NCI-H2107 treated with DMSO at 0.1 percent for 48 hours (cell line): ENCODE results near the gene MYO16.
A peak's percentile ranks its signal among the peaks of the same experiment; 100 is the strongest.
"Not testable (repeated sequence)": the region's sequence is repeated elsewhere in the genome, so short reads cannot be mapped to it uniquely, and the experiment has no call there.

Source experiments
- DNase-seq: peaks from one replicate; lab custom pipeline; 2025; ENCODE audit not compliant: unreplicated experiment; lab: John Stamatoyannopoulos, UW

The MYO16 gene

DNA sequence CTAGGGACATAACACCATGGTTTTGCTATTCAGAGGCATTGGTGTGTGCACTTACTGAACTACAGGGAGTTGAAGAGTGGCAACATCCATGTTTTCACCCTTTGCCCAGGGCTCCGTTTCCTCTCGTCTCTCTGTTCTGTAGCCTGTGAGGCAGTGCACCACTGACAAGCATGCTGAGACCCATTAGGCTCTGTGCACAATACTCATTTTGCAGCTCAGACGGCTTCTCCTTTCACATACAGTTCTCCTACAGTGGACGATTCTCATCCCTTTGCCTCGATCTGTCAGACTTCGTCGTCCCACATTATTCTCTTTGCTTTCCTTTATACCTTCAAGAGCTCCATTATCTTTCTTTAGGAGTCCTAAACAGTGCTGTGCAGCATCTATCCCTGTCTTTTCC lies 403.7 kb downstream of the MYO16 start:
- DNase-seq, result no peak

DNA sequence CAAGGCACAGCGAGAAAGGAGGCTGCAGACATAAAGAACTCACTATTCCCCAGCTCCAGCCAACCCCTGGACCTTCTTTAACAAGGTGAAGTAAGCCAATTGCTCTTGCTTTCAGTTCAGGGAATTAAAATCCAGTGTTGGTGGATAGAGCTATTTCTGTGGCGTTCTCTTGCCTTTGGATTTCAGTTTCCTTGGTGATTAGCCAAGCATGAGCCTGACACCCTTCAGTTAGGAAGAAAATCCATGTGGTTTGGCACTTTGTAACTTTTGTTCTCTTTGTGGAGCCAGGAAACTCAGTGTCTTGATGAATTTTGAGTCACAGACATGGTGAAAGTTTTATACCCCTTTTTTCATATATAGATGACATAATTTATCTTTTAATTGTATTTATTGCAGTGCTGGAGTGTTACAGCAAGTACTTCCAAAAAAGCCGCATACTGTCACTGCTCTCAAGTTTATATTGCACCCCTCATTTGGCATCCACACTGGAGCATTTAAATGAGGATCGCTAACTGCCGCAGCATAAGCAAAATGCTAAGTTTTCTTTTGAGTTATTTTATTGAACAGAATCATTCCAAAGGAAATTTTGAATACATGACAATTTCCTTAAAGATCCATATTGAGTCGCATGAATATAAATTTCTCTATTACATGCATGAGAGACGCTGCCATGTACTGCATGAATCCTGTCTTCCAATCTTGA lies 406.8 kb downstream of the MYO16 start:
- DNase-seq, result no peak

DNA sequence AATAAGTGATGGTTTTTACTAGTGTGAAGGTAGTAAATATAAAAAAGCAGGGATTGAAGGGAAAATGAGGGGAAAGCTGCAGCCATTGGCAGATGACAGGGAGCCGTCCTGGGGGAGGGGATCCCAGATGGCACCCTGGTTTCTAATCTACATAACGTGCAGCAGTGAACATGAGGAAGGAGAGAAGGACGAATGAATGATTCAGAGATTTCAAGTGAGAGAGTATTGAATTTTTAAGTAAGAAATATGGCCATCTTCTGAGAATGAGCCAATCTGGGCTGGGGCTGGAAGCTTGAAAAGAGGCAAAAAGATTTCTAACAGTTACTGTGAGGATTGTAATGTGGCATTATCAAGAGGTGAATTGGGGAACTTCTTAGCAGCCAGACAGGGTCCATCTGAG lies 414.2 kb downstream of the MYO16 start:
- DNase-seq, result no peak

DNA sequence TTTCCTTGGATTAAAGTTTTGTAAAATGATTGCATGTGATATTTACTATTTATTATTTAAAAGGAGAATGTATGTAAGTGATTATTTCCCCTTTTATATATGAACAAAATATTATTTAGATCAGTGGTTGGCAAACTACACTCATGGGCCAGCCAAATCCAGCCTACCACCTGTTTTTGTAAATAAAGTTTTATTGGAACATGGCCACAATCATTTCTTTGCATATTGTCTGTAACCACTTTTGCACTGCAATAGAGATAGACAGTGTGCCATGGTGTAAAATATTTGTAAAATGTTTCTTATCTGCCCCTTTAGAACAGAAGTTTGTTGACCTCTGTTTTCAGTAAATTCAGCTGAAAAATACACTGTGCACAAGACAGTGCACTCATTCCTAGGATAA lies 426.4 kb downstream of the MYO16 start:
- DNase-seq, result no peak

DNA sequence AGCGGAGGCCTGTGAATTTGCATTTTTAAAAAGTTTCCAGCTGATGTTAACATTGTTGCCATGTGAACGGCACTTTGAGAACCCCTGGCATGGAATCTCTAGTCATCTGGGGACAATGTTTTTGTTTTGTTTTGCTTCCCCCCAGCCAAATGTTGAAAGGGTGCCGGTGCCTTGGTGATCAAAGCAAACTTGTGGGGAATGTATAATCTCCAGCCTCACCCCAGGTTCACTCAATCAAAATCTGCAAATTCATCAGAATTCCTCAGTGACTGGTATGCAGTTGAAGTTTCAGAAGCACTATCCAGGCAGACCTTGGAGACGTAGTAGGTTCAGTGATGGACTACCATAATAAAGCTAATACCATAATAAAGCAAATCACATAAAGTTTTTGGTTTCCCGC lies 428.7 kb downstream of the MYO16 start:
- no peak for DNase-seq

DNA sequence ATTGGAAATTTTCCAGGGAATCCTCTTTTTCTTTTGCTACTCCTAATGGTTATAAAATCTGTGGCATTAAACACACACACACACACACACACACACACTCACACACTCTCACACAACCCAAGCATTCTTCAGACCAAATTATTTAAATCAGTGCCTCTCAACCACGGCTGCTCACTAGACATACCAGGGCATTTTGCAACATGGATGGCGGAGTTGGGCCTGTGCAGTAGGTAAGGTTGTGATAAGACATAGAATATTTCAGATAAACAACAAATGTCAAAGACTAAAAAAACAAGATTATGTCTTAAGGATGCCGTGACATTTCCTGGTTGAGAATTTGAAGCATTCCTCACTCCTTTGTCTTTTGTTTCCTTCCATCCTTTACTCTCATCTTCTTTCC lies 443.1 kb downstream of the MYO16 start:
- no peak for DNase-seq

DNA sequence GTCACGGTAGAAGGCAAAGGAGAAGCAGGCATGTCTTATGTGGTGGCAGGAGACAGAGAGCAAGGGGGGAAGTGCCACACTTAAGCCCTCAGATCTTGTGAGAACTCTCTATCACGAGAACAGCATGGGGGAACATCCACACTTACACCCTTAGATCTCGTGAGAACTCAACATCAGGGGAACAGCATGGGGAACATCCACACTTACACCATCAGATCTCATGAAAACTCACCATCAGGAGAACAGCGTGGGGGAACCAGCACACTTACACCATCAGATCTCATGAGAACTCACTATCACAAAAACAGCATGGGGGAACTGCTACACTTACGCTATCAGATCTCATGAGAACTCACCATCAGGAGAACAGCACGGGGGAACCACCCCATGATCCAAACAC lies 445.0 kb downstream of the MYO16 start:
- no peak for DNase-seq

DNA sequence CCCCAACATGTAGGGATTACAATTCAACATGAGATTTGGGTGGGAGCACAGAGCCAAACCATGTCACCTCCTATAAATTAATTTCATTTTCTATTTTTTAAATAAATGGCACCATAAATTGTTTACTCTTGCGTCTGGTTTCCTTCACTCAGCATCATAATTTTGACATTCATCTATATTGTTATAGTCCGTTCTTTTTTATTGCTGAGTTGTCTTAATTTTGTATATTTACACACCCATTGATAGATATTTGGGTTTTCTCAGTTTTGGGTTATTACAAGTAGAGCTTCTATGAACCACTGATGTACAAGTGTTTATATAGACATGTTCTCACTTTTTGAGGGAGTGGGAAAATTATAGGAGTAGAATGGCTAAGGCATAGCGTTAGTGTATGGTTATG lies 445.4 kb downstream of the MYO16 start:
- no peak for DNase-seq

DNA sequence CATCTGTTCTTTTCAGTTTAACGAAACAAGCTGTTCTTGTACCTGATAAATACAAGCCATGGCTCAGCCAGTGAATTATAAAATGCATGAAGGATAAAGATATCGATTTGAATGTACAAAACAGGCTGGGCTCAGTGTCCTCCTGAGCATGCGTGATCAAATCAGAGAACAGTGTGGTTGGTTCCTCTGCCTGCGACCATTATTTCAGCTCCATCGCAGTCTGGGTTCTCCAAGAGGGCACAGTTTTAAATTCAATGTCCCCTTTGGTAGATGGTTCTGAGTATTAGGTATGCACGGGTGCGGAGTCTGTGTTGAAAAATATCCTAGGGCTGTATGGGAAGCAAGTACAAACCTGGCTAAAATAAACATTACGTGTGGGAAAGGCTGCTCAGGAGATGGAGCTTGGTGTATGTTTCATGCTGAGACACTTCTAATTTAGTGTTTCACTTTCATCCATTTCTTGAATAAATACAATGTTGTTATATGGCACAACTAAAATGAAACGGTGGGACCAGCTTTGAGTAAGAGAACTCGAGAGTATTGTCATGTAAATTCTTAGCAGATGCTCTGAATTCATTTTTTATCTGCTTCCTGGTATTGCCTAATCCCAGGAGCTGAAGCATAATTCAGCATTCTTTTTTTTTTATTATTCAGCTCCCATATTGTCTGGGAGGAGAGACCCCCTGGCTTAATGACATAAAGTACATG lies 458.7 kb downstream of the MYO16 start:
- DNase-seq, result peak; percentile 27

DNA sequence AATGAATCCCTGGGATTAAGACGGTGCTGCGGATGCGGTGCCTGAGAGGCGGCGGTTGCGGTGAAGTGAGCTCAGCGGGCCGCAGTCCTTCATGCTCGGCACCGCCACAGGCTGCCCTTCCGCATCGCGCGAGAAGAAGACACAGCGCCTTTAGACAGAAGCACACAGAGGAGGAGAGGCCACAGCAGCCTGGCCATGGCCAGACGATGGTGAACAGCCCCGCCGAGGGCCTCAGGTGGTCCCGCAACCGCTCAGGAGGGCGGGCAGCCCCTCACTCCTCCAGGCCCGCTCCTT lies 459.2 kb downstream of the MYO16 start:
- no peak for DNase-seq

DNA sequence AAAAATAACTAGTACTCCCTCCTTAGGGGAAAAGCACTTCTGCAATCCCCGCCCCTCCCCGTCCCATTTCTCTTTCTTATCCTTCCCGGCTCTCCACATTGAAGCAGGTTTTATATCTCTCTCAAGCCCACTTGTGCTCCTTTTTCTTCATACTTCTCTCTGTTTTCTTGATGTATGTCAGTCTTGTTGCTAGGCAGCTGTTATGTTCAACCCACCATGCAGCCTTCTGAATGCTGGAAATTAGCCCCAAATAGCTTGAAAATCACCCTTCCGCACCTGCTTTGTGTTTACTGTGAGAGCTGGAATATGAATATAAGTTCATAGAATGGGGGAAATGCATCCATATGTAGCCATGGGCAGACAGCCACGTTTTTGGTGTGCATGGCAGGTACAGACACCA lies 461.4 kb downstream of the MYO16 start:
- no peak for DNase-seq

DNA sequence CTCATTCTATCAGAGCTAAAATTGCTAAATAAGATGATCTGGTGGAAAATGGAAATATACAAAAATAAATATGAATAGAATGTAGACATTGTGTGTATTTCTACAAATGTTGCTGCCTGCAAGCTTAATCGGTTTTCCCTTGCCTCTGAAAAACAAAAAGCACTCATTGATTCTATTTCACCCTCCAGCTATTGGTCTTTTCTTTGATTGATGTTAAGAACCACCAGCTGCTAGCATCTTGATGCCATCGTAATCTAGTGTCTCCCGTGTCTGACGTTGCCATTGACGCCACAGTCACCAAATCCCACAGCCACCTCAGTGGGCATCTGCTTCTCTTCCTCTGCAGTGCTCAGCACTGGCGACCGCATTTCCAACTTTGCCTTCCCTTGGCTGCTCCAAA lies 461.8 kb downstream of the MYO16 start:
- no peak for DNase-seq

DNA sequence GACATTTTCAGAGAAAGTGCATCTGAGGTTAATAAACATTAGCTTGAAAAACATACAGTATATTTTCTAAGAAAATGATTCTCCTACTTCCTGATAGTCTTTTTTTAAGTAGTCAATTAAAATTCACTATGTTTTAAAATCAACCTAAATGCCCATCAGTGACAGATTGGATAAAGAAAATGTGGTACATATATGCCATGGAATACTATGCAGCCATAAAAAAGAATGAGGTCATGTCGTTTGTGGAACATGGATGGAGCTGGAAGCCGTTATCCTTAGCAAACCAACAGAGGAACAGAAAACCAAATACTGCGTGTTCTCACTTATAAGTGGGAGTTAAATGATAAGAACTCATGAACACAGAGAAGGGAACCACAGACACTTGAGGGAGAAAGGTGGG lies 462.8 kb downstream of the MYO16 start:
- not testable (repeated sequence) for DNase-seq

DNA sequence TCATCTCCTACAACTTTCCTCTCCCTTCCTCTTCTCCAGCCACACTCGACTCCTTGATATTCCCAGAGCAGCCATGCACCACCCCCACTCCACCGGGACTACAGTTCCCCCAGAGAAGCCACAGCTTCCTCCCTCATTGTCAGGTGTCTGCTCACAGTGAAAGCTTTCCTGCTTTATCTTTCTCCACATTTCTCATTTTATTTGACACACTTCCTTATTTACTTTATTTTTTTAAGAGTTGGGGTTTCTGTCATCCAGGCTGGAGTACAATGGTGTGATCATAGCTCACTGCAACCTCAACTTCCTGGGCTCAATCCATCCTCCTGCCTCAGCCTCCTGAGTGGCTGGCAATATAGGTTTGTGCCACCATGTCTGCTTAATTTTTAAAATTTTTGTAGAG lies 464.6 kb downstream of the MYO16 start:
- DNase-seq, result no peak

DNA sequence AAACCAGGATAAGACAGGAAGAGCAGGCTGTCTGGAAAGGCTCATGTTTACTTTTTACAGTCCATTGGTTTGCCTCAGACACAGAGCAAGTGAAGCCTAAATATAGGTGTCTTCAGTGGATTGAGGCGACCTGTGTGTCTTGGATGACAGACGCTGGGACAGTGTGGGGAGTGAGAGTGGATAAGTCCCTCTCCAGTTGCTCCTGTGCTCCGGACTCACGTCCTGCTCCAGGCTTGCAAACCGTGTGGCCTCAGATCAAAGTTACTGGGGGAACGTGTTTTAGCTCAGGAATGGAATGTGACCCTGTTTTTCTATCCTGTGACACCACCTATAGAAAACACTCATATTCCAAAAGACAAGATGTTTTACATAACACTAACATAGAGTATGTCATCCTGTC lies 465.7 kb downstream of the MYO16 start:
- DNase-seq, result no peak

DNA sequence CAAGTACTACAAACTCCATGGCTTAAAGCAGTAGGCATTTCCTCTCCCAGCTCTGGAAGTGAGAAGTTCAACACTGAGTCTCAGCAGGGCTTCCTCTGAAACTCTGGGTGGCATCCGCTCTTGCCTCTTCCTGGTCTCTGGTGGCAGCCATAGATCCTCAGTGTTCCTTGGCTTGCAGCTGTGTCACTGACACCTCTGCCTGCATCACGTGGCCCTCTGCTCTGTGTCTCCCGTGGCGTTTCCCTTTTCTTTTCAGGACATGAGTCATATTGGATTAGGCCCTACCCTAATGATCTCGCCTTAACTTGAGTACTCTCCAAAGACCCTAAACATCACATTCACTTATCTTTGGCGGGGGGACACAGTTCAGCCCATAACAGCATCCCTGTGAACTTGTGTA lies 466.7 kb downstream of the MYO16 start:
- DNase-seq, result no peak

DNA sequence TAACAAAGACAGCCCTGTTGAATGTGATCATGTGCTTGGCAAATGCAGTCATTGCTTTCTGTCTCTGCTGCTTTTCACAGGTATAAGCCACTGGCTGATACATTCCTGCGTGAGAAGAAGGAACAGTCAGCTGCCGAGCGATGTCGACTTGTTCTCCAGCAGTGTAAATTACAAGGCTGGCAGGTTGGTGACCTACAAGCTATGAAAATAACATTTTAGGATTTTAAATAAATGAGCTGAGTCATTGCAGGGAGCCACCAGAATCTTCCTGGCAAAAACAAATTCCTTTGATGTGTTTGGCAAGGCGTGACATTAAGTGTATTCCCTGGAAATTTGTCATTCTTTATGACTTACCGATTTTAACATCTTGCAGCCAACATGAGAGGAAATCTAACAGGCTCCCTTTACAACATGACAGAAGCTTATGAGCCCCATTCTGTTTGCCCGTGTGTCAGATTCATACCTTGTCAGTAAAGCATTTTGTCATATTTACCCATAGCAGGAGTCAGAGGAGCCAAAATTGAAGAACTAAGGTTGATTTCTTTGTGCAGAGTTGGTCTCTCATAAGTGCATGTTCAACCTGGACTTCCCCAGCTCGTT lies 471.4 kb downstream of the MYO16 start:
- no peak for DNase-seq

DNA sequence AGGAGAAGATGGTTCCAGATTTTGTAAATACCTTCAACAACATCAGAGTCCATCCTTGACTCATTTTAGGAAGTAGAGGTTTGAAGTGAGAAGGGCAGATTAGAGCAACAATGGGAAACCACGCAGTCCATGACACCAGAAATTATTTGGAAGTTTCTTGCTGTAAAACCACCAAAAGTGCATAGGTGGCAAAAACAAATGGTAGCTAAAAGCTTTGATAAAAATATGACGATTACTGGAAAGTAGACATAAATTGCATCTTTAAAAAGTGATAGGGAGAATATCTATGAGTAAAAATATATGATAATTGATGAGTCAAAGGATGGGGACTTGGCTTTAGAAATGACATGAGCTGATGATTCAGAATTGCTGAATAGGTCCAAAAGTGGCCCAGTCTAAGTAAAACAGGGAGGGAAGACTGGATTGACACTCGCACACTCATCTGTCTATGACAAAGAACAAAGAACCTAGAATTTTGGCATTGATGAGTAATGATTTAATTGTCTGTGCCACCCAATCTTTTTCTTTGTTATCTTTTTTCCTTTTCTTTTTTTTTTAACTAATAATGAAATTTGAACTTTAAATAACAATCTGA lies 472.2 kb downstream of the MYO16 start:
- no peak for DNase-seq

DNA sequence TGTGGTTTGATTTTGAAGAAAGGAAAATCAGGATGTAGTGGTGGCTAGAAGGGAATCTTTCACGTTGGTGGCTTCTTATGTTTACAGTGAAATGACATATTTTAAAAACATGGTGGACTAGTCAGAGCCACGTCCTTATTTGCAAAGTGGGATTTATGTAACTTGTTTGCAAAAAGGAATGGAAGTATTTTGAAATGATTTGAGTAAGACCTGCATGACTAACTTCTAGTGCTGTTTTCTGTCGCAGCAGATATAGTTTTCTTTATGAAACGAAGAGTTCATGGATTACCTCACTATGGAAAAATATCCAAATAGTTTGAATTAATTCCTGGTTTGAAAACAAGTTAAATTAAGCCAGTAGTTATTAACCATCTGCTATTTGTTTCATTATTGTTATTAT lies 476.5 kb downstream of the MYO16 start:
- no peak for DNase-seq

DNA sequence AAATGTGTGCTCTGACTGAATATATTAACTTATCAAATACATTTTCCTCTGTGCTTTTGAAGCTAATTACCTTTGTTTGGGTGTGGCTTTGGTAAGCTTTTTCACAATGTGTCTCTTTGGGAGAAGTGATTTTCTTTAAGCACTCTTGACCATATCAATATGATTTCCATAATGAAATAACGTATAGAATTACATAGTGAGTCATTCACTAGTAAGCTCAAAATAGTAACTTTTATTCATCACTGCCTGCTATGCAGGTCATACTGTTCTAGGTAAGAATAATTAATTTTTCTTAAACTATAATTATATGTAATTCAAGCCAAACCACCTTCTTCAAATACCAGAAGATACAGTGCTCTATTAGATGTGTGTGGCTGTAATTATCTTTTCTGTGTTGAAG lies 480.7 kb downstream of the MYO16 start:
- no peak for DNase-seq

DNA sequence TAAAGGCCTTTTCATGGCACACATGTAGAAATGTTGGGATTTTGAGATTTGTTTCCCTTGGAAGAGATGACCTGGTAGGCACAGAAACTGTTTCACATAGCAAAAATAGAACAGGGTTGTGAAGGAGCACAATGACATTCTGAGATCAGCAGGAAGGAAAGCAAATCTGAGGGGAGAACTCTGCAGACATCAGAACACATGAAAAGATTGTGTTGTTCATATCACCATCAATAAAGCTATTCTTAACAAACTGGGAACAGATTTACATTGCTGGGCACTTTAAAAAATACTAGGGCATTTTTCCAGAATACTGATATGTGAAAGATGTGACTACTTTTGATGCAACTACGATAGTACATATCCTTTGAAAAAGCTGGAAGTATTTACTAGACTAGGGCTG lies 481.7 kb downstream of the MYO16 start:
- DNase-seq, result no peak

DNA sequence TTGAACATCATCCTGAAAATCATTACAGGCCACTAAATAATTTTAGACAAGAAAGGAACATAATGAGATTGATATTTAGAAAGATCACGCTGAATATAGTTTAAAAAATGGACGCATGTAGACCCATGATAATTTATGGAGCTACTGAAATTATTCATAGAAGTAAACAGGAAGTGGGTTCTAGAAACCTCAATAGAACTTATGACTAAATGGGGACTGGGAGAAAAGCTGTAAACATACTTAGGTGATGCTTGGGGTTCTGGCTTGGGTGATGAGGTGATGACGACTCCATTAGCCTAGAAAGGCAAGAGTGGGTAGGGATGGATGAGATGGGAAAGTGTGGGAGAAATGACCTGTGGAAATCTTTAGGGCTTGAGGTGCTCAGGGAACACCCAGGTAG lies 484.0 kb downstream of the MYO16 start:
- DNase-seq, result no peak
